CD4-positive, alpha-beta T cell treated with Interleukin-17A for 1 hour (primary cell): Measurements from ENCODE around the gene BCL2.
A peak's percentile ranks its signal among the peaks of the same experiment; 100 is the strongest.
"Not testable (repeated sequence)": the region's sequence is repeated elsewhere in the genome, so short reads cannot be mapped to it uniquely, and the experiment has no call there.

Source experiments
- DNase-seq: peaks from one replicate; pipeline ENCODE4 v3.0.0-alpha.2; 2020

The BCL2 gene

GRCh38 chr18:63319383-63320122 lies at the start of gene BCL2:
BCL2 (minus strand) TSS chr18:63319769.
- DNase-seq, result no peak

- DNase-seq, result no peak
Measured at GRCh38 chr18:63368611-63369010, 49.0 kb upstream of the BCL2 start.

GRCh38 chr18:63367053-63367953 lies 47.7 kb upstream of the BCL2 start, which contains the start of gene KDSR:
KDSR (minus strand) TSS chr18:63367206; CDS start chr18:63367118, 88 bp downstream.
- DNase-seq, result peak; percentile 80

- DNase-seq, result peak; percentile 55
Measured at GRCh38 chr18:63366213-63367052, 46.9 kb upstream of the BCL2 start.

- no peak for DNase-seq
Measured at GRCh38 chr18:63365876-63366212, 46.3 kb upstream of the BCL2 start.

- peak; percentile 64 for DNase-seq
Measured at GRCh38 chr18:63363951-63364350, 44.4 kb upstream of the BCL2 start.

- DNase-seq, result not testable (repeated sequence)
Measured at GRCh38 chr18:63363420-63363819, 43.9 kb upstream of the BCL2 start.

- DNase-seq, result no peak
Measured at GRCh38 chr18:63356272-63356896, 36.8 kb upstream of the BCL2 start.

- no peak for DNase-seq
Measured at GRCh38 chr18:63350230-63350629, 30.7 kb upstream of the BCL2 start.

GRCh38 chr18:63348508-63349136 lies 29.1 kb upstream of the BCL2 start:
- DNase-seq, result no peak

GRCh38 chr18:63346480-63347183 lies 27.1 kb upstream of the BCL2 start:
- no peak for DNase-seq

GRCh38 chr18:63346031-63346430 lies 26.5 kb upstream of the BCL2 start:
- DNase-seq, result no peak

GRCh38 chr18:63344918-63345317 lies 25.3 kb upstream of the BCL2 start:
- no peak for DNase-seq

GRCh38 chr18:63344263-63344662 lies 24.7 kb upstream of the BCL2 start:
- no peak for DNase-seq

GRCh38 chr18:63342206-63342605 lies 22.6 kb upstream of the BCL2 start:
- DNase-seq, result peak; percentile 42

GRCh38 chr18:63339920-63340484 lies 20.4 kb upstream of the BCL2 start:
- DNase-seq, result peak; percentile 67

- no peak for DNase-seq
Measured at GRCh38 chr18:63336366-63337099, 17.0 kb upstream of the BCL2 start.

- DNase-seq, result no peak
Measured at GRCh38 chr18:63331105-63331504, 11.5 kb upstream of the BCL2 start.

- no peak for DNase-seq
Measured at GRCh38 chr18:63329431-63330145, 10.0 kb upstream of the BCL2 start.

- DNase-seq, result no peak
Measured at GRCh38 chr18:63326011-63326410, 6.4 kb upstream of the BCL2 start.
